Panc1 (cell line): ENCODE results near the gene HNF4A. TPM values are rescaled to one million over a fixed set of nuclear protein-coding genes. Genes with fewer than 3 reads are reported as not detected.

Experiments used
- ATAC-seq: fragments of 200-7000 bp; cut with Tn5 transposase; 2 replicates; pipeline ENCODE4 v1.9.1; 2020; ENCODE audit warnings: mild to moderate bottlenecking, moderate library complexity
- BruUV-seq: library from RNA; stranded (reverse); fragments of 400-500 nt; replicated peaks from 2 replicates; lab custom pipeline; 2021; lab: Mats Ljungman, UMichigan
- CTCF ChIA-PET: fragments of 300-600 bp; sonication (Branson Sonifier 250); formaldehyde crosslinking; loops from one replicate; lab custom pipeline; 2022; ENCODE audit warnings: antibody characterized with exemption; lab: Charles Lee
- POLR2A ChIA-PET: fragments of 300-600 bp; sonication (Branson Sonifier 250); formaldehyde crosslinking; loops from one replicate; lab custom pipeline; 2022; ENCODE audit warnings: antibody characterized with exemption; lab: Charles Lee
- DNase-seq: peaks from one replicate; pipeline ENCODE4 v3.0.0-alpha.2; 2010; ENCODE audit warnings: low read depth, low spot score
- H3K27ac ChIP-seq: 2 replicates; pipeline ENCODE4 v1.5.1; 2011; ENCODE audit warnings: mild to moderate bottlenecking, low read length, inconsistent platforms
- H3K27me3 ChIP-seq: fragments of 200-500 bp; sonication (Bioruptor generic); 2 replicates; pipeline ENCODE4 v1.6.0; 2014; ENCODE audit warnings: low read length, inconsistent platforms; ENCODE audit not compliant: control insufficient read depth, insufficient read depth
- H3K36me3 ChIP-seq: fragments of 200-500 bp; sonication (Bioruptor generic); 2 replicates; pipeline ENCODE4 v1.5.1; 2014; ENCODE audit warnings: inconsistent platforms, mild to moderate bottlenecking, low read length, moderate library complexity; ENCODE audit not compliant: control insufficient read depth, insufficient read depth
- H3K4me1 ChIP-seq: 2 replicates; pipeline ENCODE4 v1.5.1; 2011; ENCODE audit warnings: inconsistent platforms, mild to moderate bottlenecking, low read length, moderate library complexity; ENCODE audit not compliant: control insufficient read depth, insufficient read depth
- H3K4me3 ChIP-seq, 2 experiments: 2 replicates each; pipeline ENCODE4 v1.5.1; 2011 to 2012; ENCODE audit warnings: low read depth in 2 of 2, low read length in 2 of 2, mild to moderate bottlenecking in 2 of 2, inconsistent platforms in 1 of 2, moderate library complexity in 1 of 2
- H3K9me3 ChIP-seq: fragments of 200-500 bp; sonication (Bioruptor generic); 2 replicates; pipeline ENCODE4 v1.5.1; 2014; ENCODE audit warnings: low read depth, mild to moderate bottlenecking, inconsistent platforms, low read length, moderate library complexity; ENCODE audit not compliant: control insufficient read depth, insufficient read depth
- CTCF ChIP-seq: fragments of 450-650 bp; IDR thresholded peaks from 2 replicates; pipeline ENCODE4 v1.5.1; 2017; ENCODE audit warnings: mild to moderate bottlenecking
- POLR2AphosphoS5 ChIP-seq: IDR thresholded peaks from 2 replicates; pipeline ENCODE4 v1.6.1; 2012; ENCODE audit warnings: mild to moderate bottlenecking, low read depth, low read length, moderate library complexity
- REST ChIP-seq, 2 experiments: IDR thresholded peaks; 2 replicates each; pipeline ENCODE4 v1.6.1; 2011 to 2012; ENCODE audit warnings: low read depth in 2 of 2, control low read depth in 1 of 2, low read length in 1 of 2, mild to moderate bottlenecking in 1 of 2, moderate library complexity in 1 of 2; ENCODE audit not compliant: insufficient read depth in 1 of 2
- SIN3A ChIP-seq: IDR thresholded peaks from 2 replicates; pipeline ENCODE4 v1.6.1; 2012; ENCODE audit warnings: low read depth, mild to moderate bottlenecking, low read length, moderate library complexity, borderline replicate concordance; ENCODE audit not compliant: insufficient read depth
- TCF7L2 ChIP-seq: IDR thresholded peaks from 2 replicates; pipeline ENCODE4 v1.6.1; 2011; ENCODE audit warnings: mild to moderate bottlenecking, low read depth, low read length, inconsistent platforms
- in situ Hi-C: cut with HindIII; loops from 2 replicates; pipeline ENCODE4 v1.10.0; 2016; ENCODE audit warnings: low sequenced_read_pairs, low pct_unique_long_range_greater_than_20kb
- intact Hi-C: fragments of 100-400 bp; cut with micrococcal nuclease; formaldehyde crosslinking; loops from one replicate; pipeline ENCODE4 v1.10.0; 2022; ENCODE audit not compliant: unreplicated experiment
- total RNA-seq: library from RNA; stranded (reverse); gene quantifications from one replicate; pipeline ENCODE4 v1.2.1, GENCODE V29; 2021; ENCODE audit not compliant: unreplicated experiment

Gene HNF4A
- total RNA-seq, 1 experiment from 2014 or later: 0.28 TPM

- intact Hi-C loops (loop anchor here (10.0 kb wide), 1 partner anchor 155 kb away; no protein-coding TSS in a partner anchor), in situ Hi-C loops (no loop called here)
- Histone ChIP-seq H3K27ac (peak overlapping the region; percentile 77), H3K36me3 (no peaks in the 10 kb centered on the region), H3K27me3 (no peaks in the 10 kb centered on the region), H3K4me3 (peak overlapping the region; percentile 85 to 96), H3K4me1 (peaks cover 6% of the 10 kb centered on the region; the same call in 1 of the 2 replicates), H3K9me3 (no peaks in the 10 kb centered on the region)
- ChIA-PET CTCF (interaction anchor here (1.1 to 3.5 kb wide), 3 partner anchors 22 to 92 kb away, joined by 4 to 25 read pairs (median 6); no protein-coding TSS in a partner anchor), POLR2A (interaction anchor here (0.6 kb wide), 1 partner anchor 798 kb away, joined by 6 read pairs; no protein-coding TSS in a partner anchor)
- DNase-seq (no peak), ATAC-seq (no peak)
- BruUV-seq: TSS peak; percentile 80
- TF ChIP-seq POLR2AphosphoS5 (no peak), REST (IDR thresholded peaks at IDR 0.05; ENCODE audit: insufficient read depth in 1 of 2, low read depth in 2 of 2, low read length in 1 of 2) (no peak), TCF7L2 (no peak), CTCF (no peak), SIN3A (no peak)
Measured at GRCh38 chr20:44309763-44310663, 45.5 kb upstream of the HNF4A start.

- ATAC-seq: peak; percentile 99
- DNase-seq: peak; percentile 78
- no peaks in the 10 kb centered on the region for H3K36me3 ChIP-seq
- peak within 1 kb of the TSS; percentile 77 for H3K27ac ChIP-seq
- CTCF ChIA-PET: interaction anchor here (0.5 to 3.5 kb wide), 9 partner anchors 16 to 204 kb away, joined by 3 to 25 read pairs (median 4); no protein-coding TSS in a partner anchor
- BruUV-seq: no TSS peak
- in situ Hi-C loops: no loop called here
- intact Hi-C loops: loop anchor here (1.0 to 10.0 kb wide), 2 partner anchors 94 to 154 kb away; no protein-coding TSS in a partner anchor
- H3K9me3 ChIP-seq: no peaks in the 10 kb centered on the region
- TF ChIP-seq CTCF: peak; percentile 99
- TF ChIP-seq TCF7L2: 0 out of 2 replicates have a peak, but pooled peaks have one; percentile 37
- TF ChIP-seq REST (IDR thresholded peaks at IDR 0.05; ENCODE audit: insufficient read depth in 1 of 2, low read depth in 2 of 2, low read length in 1 of 2): peak in 1 of 2 experiments; percentile 79; a peak in 1 of 4 replicates
- TF ChIP-seq POLR2AphosphoS5: peak; percentile 78
- peak; percentile 98 for TF ChIP-seq SIN3A
- peaks cover 6% of the 10 kb centered on the region; the same call in 1 of the 2 replicates for H3K4me1 ChIP-seq
- POLR2A ChIA-PET: interaction anchor here (0.6 to 0.7 kb wide), 3 partner anchors 150 to 797 kb away, joined by 4 to 8 read pairs (median 6); no protein-coding TSS in a partner anchor
- H3K4me3 ChIP-seq: peak within 1 kb of the TSS; percentile 85 to 96
- no peaks in the 10 kb centered on the region for H3K27me3 ChIP-seq
Measured at GRCh38 chr20:44310664-44311639, 44.5 kb upstream of the HNF4A start, which contains the start of gene FITM2. FITM2 (minus strand) TSS chr20:44311202; CDS start chr20:44311148, 54 bp downstream.
